Smooth muscle cell (in vitro differentiated cells): ENCODE results near the gene S100A13. TPM values are rescaled to one million over a fixed set of nuclear protein-coding genes. Genes with fewer than 3 reads are reported as not detected.
"Not testable (repeated sequence)": the region's sequence is repeated elsewhere in the genome, so short reads cannot be mapped to it uniquely, and the experiment has no call there.

ENCODE experiments used
- DNase-seq: peaks from one replicate; lab custom pipeline; 2025; ENCODE audit not compliant: unreplicated experiment; lab: John Stamatoyannopoulos, UW
- H2AFZ ChIP-seq: fragments of 200-600 bp; sonication (generic); 2 replicates; pipeline ENCODE4 v1.6.0; 2016; ENCODE audit warnings: antibody characterized with exemption, low read depth, mild to moderate bottlenecking
- H3F3A ChIP-seq: fragments of 200-600 bp; sonication (generic); 2 replicates; pipeline ENCODE4 v1.6.0; 2017; ENCODE audit warnings: antibody characterized with exemption, low read depth
- H3K27ac ChIP-seq: fragments of 200-600 bp; sonication (generic); 2 replicates; pipeline ENCODE4 v1.5.1; 2016; ENCODE audit warnings: low read depth, mild to moderate bottlenecking
- H3K27me3 ChIP-seq: fragments of 200-600 bp; sonication (generic); 2 replicates; pipeline ENCODE4 v1.6.1; 2016; ENCODE audit warnings: low read depth, mild to moderate bottlenecking
- H3K36me3 ChIP-seq: fragments of 200-600 bp; sonication (generic); 2 replicates; pipeline ENCODE4 v1.5.1; 2016; ENCODE audit warnings: low read depth
- H3K4me1 ChIP-seq: fragments of 200-600 bp; sonication (generic); 2 replicates; pipeline ENCODE4 v1.5.1; 2016; ENCODE audit warnings: low read depth
- H3K4me2 ChIP-seq: fragments of 200-600 bp; sonication (generic); 2 replicates; pipeline ENCODE4 v1.6.0; 2016; ENCODE audit warnings: mild to moderate bottlenecking
- H3K4me3 ChIP-seq: fragments of 200-600 bp; sonication (generic); 2 replicates; pipeline ENCODE4 v1.5.1; 2016; ENCODE audit warnings: mild to moderate bottlenecking
- H3K79me2 ChIP-seq: fragments of 200-600 bp; sonication (generic); 2 replicates; pipeline ENCODE4 v1.6.0; 2016; ENCODE audit warnings: low read depth, mild to moderate bottlenecking
- H3K9ac ChIP-seq: fragments of 200-600 bp; sonication (generic); 2 replicates; pipeline ENCODE4 v1.6.0; 2016; ENCODE audit warnings: low read depth
- H3K9me3 ChIP-seq: fragments of 200-600 bp; sonication (generic); replicated peaks from 2 replicates; pipeline ENCODE4 v1.5.1; 2016; ENCODE audit warnings: low read depth
- H4K20me1 ChIP-seq: fragments of 200-600 bp; sonication (generic); 2 replicates; pipeline ENCODE4 v1.6.0; 2016; ENCODE audit warnings: low read depth
- CTCF ChIP-seq: fragments of 200-600 bp; sonication (generic); IDR thresholded peaks from 2 replicates; pipeline ENCODE4 v1.5.1; 2017; ENCODE audit warnings: borderline replicate concordance, mild to moderate bottlenecking, antibody characterized with exemption; ENCODE audit not compliant: insufficient read depth, poor library complexity, severe bottlenecking
- WGBS: methylation state at CpG from one replicate; pipeline ENCODE4 v1.1.7; 2016; ENCODE audit warnings: low lambda C conversion rate; 5-methylcytosine and 5-hydroxymethylcytosine counted together
- polyA plus RNA-seq: library from polyadenylated mRNA; unstranded; fragments of >200 nt; fragmentation: Nextera tagmentation; extraction: Ambion mirVana; gene quantifications from 2 replicates; pipeline ENCODE4 v1.2.1, GENCODE V29; 2016
- total RNA-seq: library from RNA; depleted of rRNA; stranded (reverse); fragments of >200 nt; gene quantifications from 2 replicates; pipeline ENCODE4 v1.2.3, GENCODE V29; 2014

Gene S100A13
- total and polyA plus RNA-seq, 2 experiments from 2014 or later = 158 to 498 TPM

- Histone ChIP-seq H3K4me1 (peaks cover 10% of the 10 kb centered on the region), H2AFZ (peak within 1 kb of the TSS; percentile 87), H3K9ac (peak within 1 kb of the TSS; percentile 94), H3K79me2 (peaks cover 39% of the 10 kb centered on the region), H3K4me2 (peak within 1 kb of the TSS; percentile 93), H3K27ac (peak within 1 kb of the TSS; percentile 80), H3K27me3 (no peaks in the 10 kb centered on the region), H3K4me3 (peak within 1 kb of the TSS; percentile 75), H4K20me1 (peaks cover 10% of the 10 kb centered on the region), H3F3A (peaks cover 8% of the 10 kb centered on the region), H3K36me3 (no peaks in the 10 kb centered on the region), H3K9me3 (no peaks in the 10 kb centered on the region)
- peak; percentile 84 for DNase-seq
- WGBS = under 1% methylated on average over 35 of the region's 35 CpGs
- no peak for TF ChIP-seq CTCF
These were observed 43.7 kb upstream of the S100A13 start, which contains the start of gene ILF2 for GRCh38 chr1:153670859-153671627. Gene ILF2, minus strand, starts transcription at chr1:153670993. Its CDS starts 71 bp downstream, at chr1:153670922.

- H2AFZ ChIP-seq = no peak overlapping the region
- H3K36me3 ChIP-seq = peaks cover 4% of the 10 kb centered on the region
- no peaks in the 10 kb centered on the region for H3K27me3 ChIP-seq
- H3K9me3 ChIP-seq = no peaks in the 10 kb centered on the region
- H3K79me2 ChIP-seq = peaks cover 39% of the 10 kb centered on the region
- H3K4me1 ChIP-seq = peaks cover 10% of the 10 kb centered on the region
- H3F3A ChIP-seq = peaks cover 8% of the 10 kb centered on the region
- peak overlapping the region; percentile 93 for H3K4me2 ChIP-seq
- peaks cover 10% of the 10 kb centered on the region for H4K20me1 ChIP-seq
- WGBS = 6% methylated on average over 16 of the region's 22 CpGs
- no peak for TF ChIP-seq CTCF
- no peak for DNase-seq
- peak overlapping the region; percentile 75 for H3K4me3 ChIP-seq
- H3K9ac ChIP-seq = peak overlapping the region; percentile 94
- H3K27ac ChIP-seq = peak overlapping the region; percentile 72
These were observed 43.1 kb upstream of the S100A13 start for GRCh38 chr1:153670257-153670858.

GRCh38 chr1:153669606-153670005 lies 42.3 kb upstream of the S100A13 start:
- no peaks in the 10 kb centered on the region for H3K27me3 ChIP-seq
- no peak for DNase-seq
- peaks cover 10% of the 10 kb centered on the region for H3F3A ChIP-seq
- peak overlapping the region; percentile 93 for H3K4me2 ChIP-seq
- H4K20me1 ChIP-seq = peaks cover 10% of the 10 kb centered on the region
- H3K4me3 ChIP-seq = peak overlapping the region; percentile 75
- no peak overlapping the region for H2AFZ ChIP-seq
- peaks cover 10% of the 10 kb centered on the region for H3K4me1 ChIP-seq
- peak overlapping the region; percentile 94 for H3K9ac ChIP-seq
- H3K9me3 ChIP-seq = no peaks in the 10 kb centered on the region
- peak overlapping the region; percentile 72 for H3K27ac ChIP-seq
- 92% methylated on average over 6 of the region's 6 CpGs for whole genome bisulfite sequencing
- TF ChIP-seq CTCF = no peak
- H3K36me3 ChIP-seq = peaks cover 12% of the 10 kb centered on the region
- peaks cover 39% of the 10 kb centered on the region for H3K79me2 ChIP-seq

- not testable (repeated sequence) for H3K27me3 ChIP-seq, H3K9ac ChIP-seq, H3K27ac ChIP-seq, H3K4me3 ChIP-seq, DNase-seq, H2AFZ ChIP-seq, H3K9me3 ChIP-seq
- peaks cover 12% of the 10 kb centered on the region for H3K36me3 ChIP-seq
- 96% methylated on average over 8 of the region's 8 CpGs for WGBS
- H3K79me2 ChIP-seq = peaks cover 39% of the 10 kb centered on the region
- peak overlapping the region; percentile 93 for H3K4me2 ChIP-seq
- peaks cover 10% of the 10 kb centered on the region for H3K4me1 ChIP-seq
- H3F3A ChIP-seq = peaks cover 20% of the 10 kb centered on the region
- peaks cover 10% of the 10 kb centered on the region for H4K20me1 ChIP-seq
These were observed 41.4 kb upstream of the S100A13 start for GRCh38 chr1:153668672-153669071.
